HG02884 (cell line): ENCODE results near the gene GRIN3A.
"Not testable (repeated sequence)": the region's sequence is repeated elsewhere in the genome, so short reads cannot be mapped to it uniquely, and the experiment has no call there.

ENCODE experiments used
- ATAC-seq: cut with Tn5 transposase; IDR thresholded peaks from one replicate; pipeline ENCODE4 v1.9.1; 2021; ENCODE audit warnings: mild to moderate bottlenecking, moderate library complexity; ENCODE audit not compliant: unreplicated experiment

Gene GRIN3A

GRCh38 chr9:101635473-101635872 lies 103.0 kb downstream of the GRIN3A start:
- ATAC-seq: no peak

GRCh38 chr9:101634741-101635409 lies 103.6 kb downstream of the GRIN3A start:
- ATAC-seq: no peak

DNA sequence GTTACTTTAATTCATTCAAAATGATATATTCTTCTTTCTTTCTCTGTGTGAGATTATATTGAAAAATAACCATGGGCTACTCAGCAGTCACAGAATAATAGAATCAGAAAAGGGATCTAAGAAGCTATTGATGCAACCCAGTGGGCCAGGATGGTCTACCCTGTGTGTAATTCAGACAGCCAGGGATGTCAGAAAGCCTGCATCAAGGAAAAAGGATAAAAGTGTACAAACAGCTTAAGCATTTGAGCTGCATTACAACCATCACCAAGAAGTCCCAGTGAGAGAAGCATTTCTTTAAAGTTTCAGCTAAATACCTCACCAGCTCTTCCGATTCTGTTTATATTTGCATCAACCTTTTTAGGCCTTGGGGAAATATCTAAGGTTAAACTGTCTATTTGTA lies 105.8 kb downstream of the GRIN3A start:
- ATAC-seq: no peak

- no peak for ATAC-seq
These were observed 106.6 kb downstream of the GRIN3A start for GRCh38 chr9:101631892-101632291.

GRCh38 chr9:101629636-101630035 lies 108.8 kb downstream of the GRIN3A start:
- ATAC-seq: no peak

DNA sequence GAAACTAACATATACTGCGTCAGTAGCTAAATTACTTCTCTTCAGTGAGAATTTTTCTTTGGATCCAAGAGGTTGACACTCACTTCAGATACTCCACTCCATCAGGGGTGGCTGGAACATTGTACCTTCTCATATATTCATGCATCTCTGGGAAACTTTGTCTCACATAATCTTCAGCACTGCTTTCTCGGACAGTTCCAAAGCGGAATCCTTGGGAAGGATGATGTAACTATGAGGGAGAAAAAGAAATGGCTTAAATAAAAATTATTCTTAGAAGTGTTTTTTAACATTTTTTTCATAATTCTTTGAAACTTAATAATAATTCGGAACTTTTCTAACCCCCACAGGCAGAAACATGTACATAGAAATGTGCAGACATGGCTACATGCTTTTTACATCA lies 110.3 kb downstream of the GRIN3A start:
- ATAC-seq: no peak

DNA sequence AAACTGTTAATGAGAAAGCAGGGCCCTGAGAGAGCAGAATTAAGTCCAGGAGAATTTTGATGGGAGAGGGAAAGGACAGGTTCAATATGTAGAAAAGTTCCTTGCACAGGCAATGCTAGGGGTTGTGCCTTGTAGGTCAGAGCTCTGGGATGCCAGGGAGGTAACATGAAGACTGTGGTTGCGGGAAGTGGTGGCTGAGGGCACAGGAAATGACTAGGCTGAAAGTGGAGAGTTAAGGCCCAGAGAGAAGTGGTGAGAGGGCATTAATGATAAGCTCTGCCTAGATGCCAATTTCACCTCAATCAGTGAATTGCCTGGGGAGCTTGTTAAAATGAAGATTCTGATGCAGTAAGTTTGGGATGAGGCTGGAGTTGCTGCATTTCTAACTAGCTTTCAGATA lies 112.2 kb downstream of the GRIN3A start:
- no peak for ATAC-seq

GRCh38 chr9:101625876-101626275 lies 112.6 kb downstream of the GRIN3A start:
- no peak for ATAC-seq

DNA sequence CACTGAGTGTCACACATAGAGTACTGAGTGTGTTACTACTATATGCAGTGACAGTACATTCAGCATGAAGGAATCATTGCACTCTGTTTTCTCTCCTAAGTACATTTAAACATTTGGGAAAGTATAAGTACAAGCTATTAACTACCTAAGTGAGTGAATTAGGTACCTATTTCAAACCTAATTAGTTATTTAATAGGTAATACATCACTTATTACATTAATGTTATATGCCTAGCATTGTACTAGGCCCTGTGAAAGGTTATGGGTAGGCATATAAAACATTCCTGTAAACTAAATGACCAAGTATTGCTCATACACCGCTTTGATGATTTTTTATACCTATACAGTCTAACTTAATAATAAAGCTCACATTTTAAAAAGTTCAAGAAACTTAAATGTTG lies 118.0 kb downstream of the GRIN3A start:
- no peak for ATAC-seq

- no peak for ATAC-seq
These were observed 119.7 kb downstream of the GRIN3A start for GRCh38 chr9:101618698-101619097.

DNA sequence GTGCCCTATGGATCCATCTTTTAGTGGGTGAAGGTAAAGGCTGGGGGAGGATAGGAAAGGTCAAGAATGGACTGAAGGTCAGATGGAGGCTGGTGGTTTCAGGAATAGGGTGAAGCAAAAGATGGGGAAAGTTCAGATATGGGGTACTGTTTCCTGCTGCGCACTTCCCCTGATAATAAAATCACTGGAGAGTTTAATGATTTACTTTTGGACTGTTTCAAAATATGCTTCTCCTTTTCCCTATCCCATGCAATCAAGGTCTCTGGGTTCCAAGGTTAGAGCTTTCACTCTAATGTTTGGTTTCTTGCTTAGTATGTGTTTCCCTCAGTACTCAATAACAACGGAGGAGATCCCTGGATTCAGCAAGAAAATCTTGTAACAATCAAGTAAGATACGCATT lies 132.9 kb downstream of the GRIN3A start:
- ATAC-seq: no peak

DNA sequence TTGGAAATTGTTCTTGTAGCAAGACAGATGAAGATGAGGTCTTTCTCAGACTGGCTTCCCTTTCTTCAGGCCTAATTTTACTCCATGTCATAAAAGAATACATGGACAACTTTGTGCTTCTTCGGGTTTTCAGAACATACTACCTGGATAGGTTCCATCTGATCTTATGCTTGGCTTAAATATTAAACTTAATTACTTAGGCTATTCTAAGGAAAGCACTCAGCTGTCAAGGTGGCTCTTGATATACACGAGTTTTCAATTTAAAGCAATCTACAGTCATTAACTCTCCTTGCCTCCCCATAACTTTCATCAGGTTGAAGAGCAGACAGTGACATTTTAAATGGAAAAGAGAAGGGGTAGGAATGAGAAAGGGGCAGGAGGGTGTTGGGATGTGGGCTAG lies 134.2 kb downstream of the GRIN3A start:
- ATAC-seq: no peak

DNA sequence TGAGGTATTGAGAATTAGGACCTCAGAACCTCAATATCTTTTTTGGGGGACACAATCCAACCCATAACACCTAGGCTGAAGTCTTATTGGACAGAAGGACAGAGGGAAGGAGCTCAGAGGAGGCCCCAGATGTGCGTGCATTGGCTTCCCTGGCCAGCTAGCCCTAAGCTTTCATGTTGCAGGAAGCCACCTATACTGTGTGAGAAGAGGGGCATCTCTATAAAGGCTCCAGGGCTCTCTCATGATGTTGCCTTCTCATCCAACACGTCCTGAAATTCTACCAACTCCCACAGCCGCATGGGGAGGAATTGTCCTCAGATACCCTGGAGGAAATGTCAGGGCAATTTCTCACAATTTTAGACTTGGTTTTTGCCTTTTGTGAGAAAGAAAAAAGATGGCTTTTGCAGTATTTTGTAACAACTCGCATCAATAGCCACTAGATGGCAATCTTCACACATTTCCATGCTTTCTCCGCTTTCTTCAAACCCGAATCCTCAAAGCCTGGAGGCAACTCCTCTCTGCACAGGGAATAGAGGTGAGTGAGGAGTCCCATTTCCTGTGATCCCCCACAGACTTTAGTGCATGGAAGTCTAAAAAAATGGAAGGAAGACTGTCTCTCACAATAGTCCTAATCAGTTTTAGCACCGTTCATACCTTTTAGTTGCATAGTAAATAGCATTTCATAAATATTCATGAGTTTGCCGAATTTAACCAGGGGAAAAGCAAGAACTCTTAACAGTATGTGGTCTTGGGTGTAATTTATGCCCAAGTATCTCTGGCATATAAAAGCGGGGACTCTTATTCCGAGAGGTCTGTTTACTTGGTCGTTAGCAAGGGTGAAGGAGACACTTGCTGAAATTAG lies 136.3 kb downstream of the GRIN3A start:
- ATAC-seq: no peak

- no peak for ATAC-seq
These were observed 143.7 kb downstream of the GRIN3A start, which contains the start of gene PPP3R2 for GRCh38 chr9:101594796-101595195. Gene PPP3R2 (minus strand): TSS chr9:101594969. CDS start chr9:101594921, 48 bp downstream.

DNA sequence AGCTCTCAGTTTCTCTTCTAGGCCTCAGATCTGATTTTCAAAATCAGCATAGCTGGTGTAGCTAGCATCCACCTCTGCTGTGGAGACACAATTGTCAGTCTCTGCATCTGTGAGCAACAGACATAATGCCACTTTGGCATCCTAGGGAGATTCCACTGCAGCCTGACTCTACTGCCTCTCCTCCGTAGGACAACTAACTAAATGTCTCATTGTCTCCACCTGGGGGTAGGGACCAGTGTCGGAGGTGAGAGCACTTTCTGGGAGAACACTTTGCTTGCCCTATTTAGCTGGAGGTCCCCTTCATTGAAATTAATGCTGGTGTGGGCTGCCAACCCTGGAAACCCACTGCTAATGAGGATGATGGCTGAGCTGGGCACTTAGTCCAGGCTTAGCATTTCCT lies 145.1 kb downstream of the GRIN3A start:
- ATAC-seq: no peak

- ATAC-seq: no peak
These were observed 145.7 kb downstream of the GRIN3A start for GRCh38 chr9:101592788-101593187.

DNA sequence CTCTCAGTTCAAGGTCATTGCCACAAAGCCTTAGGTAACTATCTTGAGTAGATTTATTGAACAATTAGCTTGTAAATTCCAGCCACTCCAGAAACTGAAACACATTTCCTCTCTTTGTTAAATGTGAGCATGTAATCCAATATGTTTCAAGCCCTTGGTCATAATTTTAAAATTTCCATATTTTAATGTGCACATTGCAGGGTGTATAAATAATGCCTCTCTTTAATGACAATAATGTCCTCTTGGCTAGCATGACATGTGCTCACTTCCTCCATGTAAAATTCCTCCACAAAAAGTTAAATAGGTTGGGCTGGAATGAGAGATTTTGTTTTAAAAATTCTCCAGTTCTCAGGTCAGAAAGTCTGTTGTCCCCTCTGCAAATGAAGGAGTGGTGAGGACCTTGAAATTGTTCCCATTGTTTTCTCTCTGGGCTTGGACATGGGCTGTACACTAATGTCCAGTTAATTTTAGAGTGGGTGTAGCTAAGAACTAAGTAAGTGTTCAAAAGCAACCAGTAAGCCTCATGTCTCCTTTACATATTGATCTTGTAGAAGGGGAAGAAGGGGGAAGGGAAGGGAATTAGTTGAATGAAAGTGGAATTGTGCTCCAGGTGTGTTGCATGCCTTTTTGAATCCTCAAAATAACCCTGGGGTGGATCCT lies 146.5 kb downstream of the GRIN3A start:
- no peak for ATAC-seq

DNA sequence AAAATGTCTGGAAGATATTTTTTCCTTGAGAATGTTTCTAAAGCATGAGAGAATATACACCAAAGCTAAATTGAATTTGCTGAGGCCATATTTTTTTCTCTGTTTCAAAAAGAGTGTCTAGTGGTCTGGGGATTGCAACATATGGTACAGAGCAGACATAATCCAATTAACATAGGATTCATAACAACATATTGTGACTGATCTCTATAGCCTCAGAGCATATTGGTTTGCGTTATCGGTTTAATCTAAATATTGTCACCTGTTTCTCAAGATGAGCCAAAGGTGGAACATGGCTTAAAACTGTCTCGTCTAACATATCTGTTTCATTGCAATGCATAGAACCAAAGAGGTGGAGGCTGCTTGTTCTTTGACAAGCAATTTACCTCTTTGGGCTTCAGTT lies 147.5 kb downstream of the GRIN3A start:
- ATAC-seq: no peak

DNA sequence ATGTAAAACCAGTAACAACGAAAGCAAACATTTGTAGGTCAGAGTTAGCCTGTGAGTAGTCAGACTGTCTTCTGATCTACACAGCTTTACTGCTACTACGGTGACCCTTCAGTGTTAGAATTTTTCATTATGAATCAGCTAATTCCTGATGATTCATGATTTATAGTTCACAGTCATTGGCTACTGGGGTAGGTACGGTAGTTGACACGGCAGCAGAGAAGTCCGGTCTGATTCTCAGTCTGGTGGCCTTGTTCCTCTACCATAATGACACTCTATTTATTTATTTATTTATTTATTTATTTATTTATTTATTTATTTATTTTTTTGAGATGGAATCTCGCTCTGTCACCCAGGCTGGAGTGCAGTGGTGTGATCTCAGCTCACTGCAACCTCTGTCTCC lies 148.4 kb downstream of the GRIN3A start:
- not testable (repeated sequence) for ATAC-seq

- ATAC-seq: no peak
These were observed 151.0 kb downstream of the GRIN3A start for GRCh38 chr9:101587332-101588043.

DNA sequence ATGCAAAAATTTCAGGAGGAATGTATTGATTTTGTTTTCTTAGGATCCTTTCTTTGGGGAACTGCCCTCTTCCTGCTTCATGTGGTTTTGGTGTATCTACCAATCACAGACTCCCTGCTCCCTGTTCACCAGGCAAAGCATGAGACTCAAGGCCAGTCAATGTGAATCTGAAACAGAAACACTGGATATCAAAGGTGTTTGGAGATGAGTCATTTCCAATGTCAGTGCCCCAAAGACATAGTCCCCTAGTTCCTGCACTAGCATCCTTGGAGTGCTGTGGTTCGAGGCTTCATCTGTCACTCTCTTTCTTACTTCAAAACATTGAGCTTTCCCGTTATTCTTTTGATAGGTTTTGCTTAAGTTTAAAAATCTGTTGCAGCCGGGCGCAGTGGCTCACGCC lies 151.8 kb downstream of the GRIN3A start:
- peak; percentile 91 for ATAC-seq
